ENCODE results near the gene PIP4K2A.

DNA sequence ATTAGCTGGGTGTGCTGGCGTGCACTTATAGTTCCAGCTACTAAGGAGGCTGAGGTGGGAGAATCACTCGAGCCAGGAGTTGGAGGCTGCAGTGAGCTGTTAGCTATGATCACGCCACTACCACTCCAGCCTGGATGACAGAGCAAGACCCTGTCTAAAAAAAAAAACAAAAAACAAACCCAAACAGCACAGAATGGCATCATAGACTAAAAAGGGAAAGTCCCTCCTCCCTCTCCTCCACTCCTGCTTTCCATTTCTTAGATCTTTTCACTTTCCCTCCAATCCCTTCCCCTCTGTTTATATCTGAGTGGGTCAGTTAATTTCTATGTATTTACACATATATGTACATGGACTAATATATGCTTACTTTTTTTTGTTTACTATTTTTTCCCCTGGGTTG is 10.4 kb upstream of the PIP4K2A start:
- TF ChIP-seq YY1 (IDR thresholded peaks at IDR 0.05; ENCODE audit: insufficient read depth, insufficient read length): no peak
- no peak for TF ChIP-seq ZNF274 (IDR thresholded peaks at IDR 0.05; ENCODE audit: low read depth, low read length)
- no peak for TF ChIP-seq SUZ12 (IDR thresholded peaks at IDR 0.05; ENCODE audit: extremely low read depth, insufficient read depth, insufficient read length)
